KOPT-K1 (cell line): ENCODE measurements around the gene TSKS.

Experiments used
- H3K27ac ChIP-seq: fragments of 200-600 bp; sonication (generic); 2 replicates; pipeline ENCODE4 v1.5.1; 2016; ENCODE audit warnings: antibody characterized with exemption, mild to moderate bottlenecking, low read depth, low read length; ENCODE audit not compliant: poor library complexity, severe bottlenecking
- H3K36me3 ChIP-seq: fragments of 200-600 bp; sonication (generic); 2 replicates; pipeline ENCODE4 v1.5.1; 2017; ENCODE audit warnings: antibody characterized with exemption, mild to moderate bottlenecking, low read length, moderate library complexity; ENCODE audit not compliant: insufficient read depth
- H3K9me3 ChIP-seq: fragments of 200-600 bp; sonication (generic); 2 replicates; pipeline ENCODE4 v1.5.1; 2017; ENCODE audit warnings: antibody characterized with exemption, low read length, mild to moderate bottlenecking; ENCODE audit not compliant: insufficient read depth, poor library complexity, severe bottlenecking

The TSKS gene

DNA sequence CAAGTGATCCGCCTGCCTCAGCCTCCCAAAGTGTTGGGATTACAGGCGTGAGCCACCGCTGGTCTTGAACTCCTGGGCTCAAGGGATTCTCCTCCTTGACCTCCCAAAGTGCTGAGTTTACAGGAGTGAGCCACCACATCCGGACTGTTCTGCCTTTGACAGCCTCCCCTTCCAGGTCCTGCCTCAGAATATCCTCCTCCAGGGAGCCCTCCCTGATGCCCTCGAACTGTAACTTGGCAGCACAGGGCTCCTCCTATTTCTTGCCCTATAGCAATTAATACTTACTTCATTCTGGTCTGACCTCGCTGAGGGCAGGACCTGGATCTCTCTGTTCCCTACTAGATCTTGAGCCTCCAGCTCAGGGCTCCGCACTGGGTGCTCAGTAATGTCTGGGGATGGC, 66.2 kb downstream of the TSKS start:
- H3K27ac ChIP-seq: no peak overlapping the region
- H3K9me3 ChIP-seq: no peaks in the 10 kb centered on the region
- no peaks in the 10 kb centered on the region for H3K36me3 ChIP-seq

DNA sequence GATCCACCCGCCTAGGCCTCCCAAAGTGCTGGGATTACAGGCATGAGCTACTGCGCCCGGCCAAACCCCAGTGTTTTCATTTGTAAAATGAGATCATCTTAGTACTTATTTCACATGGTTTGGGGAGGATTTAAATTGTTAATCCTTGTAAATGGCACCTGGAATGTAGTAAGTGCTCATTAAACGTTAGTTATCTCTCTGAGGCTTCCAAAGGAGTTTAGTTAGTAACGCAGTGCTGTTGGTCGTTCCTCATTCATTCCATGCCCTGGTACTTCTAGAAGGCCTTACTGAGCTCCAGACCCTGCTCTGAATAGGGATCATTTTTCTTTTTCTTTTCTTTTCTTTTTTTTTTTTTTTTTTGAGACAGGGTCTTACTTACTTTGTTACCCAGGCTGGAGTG, 67.0 kb downstream of the TSKS start:
- Histone ChIP-seq H3K27ac (no peak overlapping the region), H3K36me3 (no peaks in the 10 kb centered on the region), H3K9me3 (no peaks in the 10 kb centered on the region)

DNA sequence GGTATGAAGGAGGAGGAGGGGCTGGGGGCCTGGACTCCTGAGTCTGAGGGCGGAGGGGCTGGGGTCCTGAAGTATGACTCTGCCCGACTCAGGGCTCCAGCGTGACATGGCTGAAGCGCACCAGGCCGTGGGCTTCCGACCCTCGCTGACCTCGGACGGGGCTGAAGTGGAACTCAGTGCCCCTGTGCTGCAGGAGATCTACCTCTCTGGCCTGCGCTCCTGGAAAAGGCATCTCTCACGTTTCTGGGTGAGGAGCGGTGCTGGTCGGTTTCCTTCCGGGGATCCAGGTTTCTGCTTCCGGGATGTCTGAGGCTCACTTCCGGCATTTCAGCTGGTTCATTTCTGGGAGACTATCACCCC, 71.0 kb downstream of the TSKS start:
- Histone ChIP-seq H3K27ac (no peak overlapping the region), H3K36me3 (peaks cover 37% of the 10 kb centered on the region), H3K9me3 (no peaks in the 10 kb centered on the region)

DNA sequence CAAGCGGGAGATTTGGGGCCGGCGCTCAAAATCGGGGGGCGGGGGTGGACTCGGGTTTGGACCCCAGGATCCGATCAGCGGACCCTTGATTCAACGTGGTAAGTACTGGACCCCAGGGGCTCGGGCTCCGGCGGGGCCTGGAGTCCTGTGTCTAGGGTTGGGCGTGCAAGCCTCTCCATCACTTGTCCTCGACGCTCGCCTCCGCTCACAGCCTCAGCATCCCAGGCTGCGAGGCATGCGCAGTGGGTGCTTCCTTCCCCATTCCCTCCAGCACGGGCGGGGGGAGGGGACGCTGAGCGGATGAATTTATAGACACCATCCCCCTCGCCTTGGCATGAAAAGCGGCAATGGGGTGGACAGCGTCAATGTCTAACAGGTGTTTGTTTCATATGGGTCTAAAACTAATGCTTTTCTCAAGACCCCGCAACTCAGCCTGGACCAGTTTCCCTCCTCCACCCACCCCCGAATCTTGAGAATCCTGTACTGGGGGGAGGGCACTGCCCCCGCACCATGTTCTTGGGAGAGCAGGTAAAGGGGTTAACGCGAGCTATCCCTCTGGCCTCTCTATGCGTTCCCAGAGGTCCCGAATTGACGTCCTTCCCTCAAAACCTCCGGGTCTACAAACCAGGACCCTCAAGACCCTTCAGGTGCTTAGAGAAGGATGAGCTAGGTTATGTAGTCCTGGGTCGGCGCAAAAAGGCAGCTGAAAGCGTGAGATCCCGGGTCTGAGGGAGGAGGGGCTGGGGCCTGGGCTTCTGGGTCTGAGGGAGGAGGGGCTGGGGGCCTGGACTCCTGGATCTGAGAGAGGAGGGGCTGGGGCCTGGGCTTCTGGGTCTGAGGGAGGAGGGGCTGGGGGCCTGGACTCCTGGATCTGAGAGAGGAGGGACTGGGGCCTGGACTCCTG, 71.6 kb downstream of the TSKS start:
- Histone ChIP-seq H3K27ac (no peak overlapping the region), H3K9me3 (no peaks in the 10 kb centered on the region), H3K36me3 (peaks cover 42% of the 10 kb centered on the region)

DNA sequence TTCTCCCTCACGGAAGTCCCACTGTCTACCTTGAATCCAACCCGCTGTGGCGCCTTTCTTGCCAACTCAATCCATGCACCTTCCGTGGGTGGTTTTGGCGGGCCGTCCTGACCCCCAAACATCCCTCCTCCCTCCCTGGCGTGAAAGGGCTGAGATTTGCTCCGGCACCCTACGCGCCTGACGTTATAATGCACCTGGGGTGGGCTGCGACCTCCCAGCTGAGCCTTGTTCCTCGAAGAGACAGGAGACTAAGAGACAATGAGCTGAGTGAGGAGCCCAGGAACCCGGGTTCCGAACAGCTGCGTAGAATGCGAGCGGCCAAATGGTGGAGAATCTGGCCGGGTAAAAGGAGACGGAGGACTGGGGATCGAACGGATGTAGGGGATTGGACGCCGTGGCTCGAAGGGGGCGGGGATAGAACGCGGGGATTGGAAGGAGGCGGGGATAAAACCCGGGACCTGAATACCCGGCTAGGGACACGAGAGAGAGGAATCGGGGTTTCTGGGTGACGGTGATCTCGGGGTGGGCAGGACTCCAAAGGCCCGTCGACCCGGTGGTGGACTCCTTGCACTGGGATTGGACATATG, 72.4 kb downstream of the TSKS start, which contains the start of gene CPT1C:
CPT1C (plus strand) TSS at position 461 of the 587 bp plus-strand sequence. CDS start 1,137 bp downstream, outside the sequence.
- no peak within 1 kb of the TSS for H3K27ac ChIP-seq
- no peaks in the 10 kb centered on the region for H3K9me3 ChIP-seq
- peaks cover 49% of the 10 kb centered on the region for H3K36me3 ChIP-seq

DNA sequence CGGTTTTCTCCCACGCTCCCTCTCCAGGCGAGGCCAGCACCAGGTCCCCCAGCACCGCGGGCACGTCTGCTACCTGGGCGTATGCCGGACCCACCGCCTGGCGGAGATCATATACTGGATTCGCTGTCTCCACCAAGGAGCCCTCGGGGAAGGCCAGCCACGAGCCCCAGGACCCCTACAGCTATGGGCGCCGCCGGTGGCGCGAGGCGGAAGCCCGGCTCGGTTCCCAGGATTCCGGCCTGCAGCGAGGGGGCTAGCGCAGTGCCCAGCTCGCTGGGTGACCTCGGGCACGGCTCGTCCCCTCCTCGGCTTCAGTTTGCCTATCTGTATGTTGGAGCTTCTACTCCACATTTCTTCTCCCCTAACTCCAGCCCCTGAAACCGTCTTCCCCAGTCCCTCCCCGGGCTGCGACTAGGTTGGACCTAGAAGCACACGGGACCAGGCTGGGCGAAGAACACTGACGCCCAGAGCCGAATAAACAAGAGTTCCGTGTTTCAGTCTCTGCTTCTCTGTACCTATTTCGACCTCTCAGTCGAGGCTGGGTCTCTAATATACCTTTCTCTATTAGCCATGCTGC, 72.9 kb downstream of the TSKS start:
- Histone ChIP-seq H3K9me3 (no peaks in the 10 kb centered on the region), H3K36me3 (peaks cover 55% of the 10 kb centered on the region), H3K27ac (no peak overlapping the region)
